Endothelial cell of umbilical vein (primary cell): ENCODE data around the gene NUDCD3. TPM values are rescaled to one million over a fixed set of nuclear protein-coding genes. Genes with fewer than 3 reads are reported as not detected.

Source experiments
- BruUV-seq: library from RNA; stranded (reverse); fragments of 400-500 nt; replicated peaks from 2 replicates; lab custom pipeline; 2021; lab: Mats Ljungman, UMichigan
- CTCF ChIA-PET: fragments of 300-600, 350-600 bp; sonication (Branson Sonifier 250); formaldehyde crosslinking; loops from one replicate; lab custom pipeline; 2021; ENCODE audit warnings: antibody characterized with exemption, inconsistent platforms; lab: Charles Lee
- POLR2A ChIA-PET: fragments of 300-600, 350-600 bp; sonication (Branson Sonifier 250); formaldehyde crosslinking; loops from one replicate; lab custom pipeline; 2021; ENCODE audit warnings: antibody characterized with exemption, inconsistent platforms; lab: Charles Lee
- DNase-seq: peaks from one replicate; pipeline ENCODE4 v3.0.0-alpha.2; 2011; ENCODE audit warnings: low read depth, low spot score
- FAIRE-seq: peaks from 2 replicates; lab custom pipeline; 2011; peaks lifted over from hg19 to GRCh38; lab: Jason Lieb, UNC
- H2AFZ ChIP-seq: 2 replicates; pipeline ENCODE4 v1.6.0; 2012; ENCODE audit warnings: low read depth, low read length, control low read depth, inconsistent platforms
- H3K27ac ChIP-seq: 2 replicates; pipeline ENCODE4 v1.5.1; 2011; ENCODE audit warnings: low read depth, mild to moderate bottlenecking, control low read depth, low read length, moderate library complexity; ENCODE audit not compliant: insufficient read depth
- H3K27me3 ChIP-seq, 2 experiments: 2 replicates each; pipeline versions ENCODE4 v1.6.0 to v1.6.1; 2011; ENCODE audit warnings: low read length in 2 of 2, mixed read lengths in 1 of 2; ENCODE audit not compliant: control insufficient read depth in 2 of 2, insufficient read depth in 2 of 2
- H3K36me3 ChIP-seq, 2 experiments: 2 replicates in 1 of 2; 3 replicates in 1 of 2; pipeline ENCODE4 v1.5.1; 2011; ENCODE audit warnings: low read length in 2 of 2, mild to moderate bottlenecking in 1 of 2, moderate library complexity in 1 of 2; ENCODE audit not compliant: control insufficient read depth in 2 of 2, insufficient read depth in 2 of 2; ENCODE audit errors: extremely low read depth in 1 of 2
- H3K4me1 ChIP-seq: 3 replicates; pipeline ENCODE4 v1.5.1; 2011; ENCODE audit warnings: mild to moderate bottlenecking, low read length; ENCODE audit not compliant: control insufficient read depth, insufficient read depth; ENCODE audit errors: extremely low read depth
- H3K4me2 ChIP-seq: 2 replicates; pipeline ENCODE4 v1.6.1; 2011; ENCODE audit warnings: low read length, control low read depth, mixed read lengths; ENCODE audit not compliant: insufficient read depth
- H3K4me3 ChIP-seq, 3 experiments: fragments of 200-600 bp in 1 of 3; sonication (generic), shearing (Covaris generic) in 1 of 3; replicated peaks in 1 of 3; 2 replicates each; pipeline ENCODE4 v1.5.1; 2011 to 2016; ENCODE audit warnings: control low read depth in 3 of 3, low read length in 3 of 3, mild to moderate bottlenecking in 2 of 3, inconsistent platforms in 1 of 3, low read depth in 1 of 3, moderate library complexity in 1 of 3; ENCODE audit not compliant: insufficient read depth in 1 of 3
- H3K79me2 ChIP-seq: 2 replicates; pipeline ENCODE4 v1.6.0; 2012; ENCODE audit warnings: low read length, inconsistent platforms; ENCODE audit not compliant: control insufficient read depth, insufficient read depth
- H3K9ac ChIP-seq: replicated peaks from 2 replicates; pipeline ENCODE3; 2011; ENCODE audit warnings: low read length, control low read depth; ENCODE audit not compliant: insufficient read depth; ENCODE audit errors: extremely low read depth
- H3K9me1 ChIP-seq: replicated peaks from 3 replicates; pipeline ENCODE4 v1.6.0; 2011; ENCODE audit warnings: mild to moderate bottlenecking, low read length; ENCODE audit not compliant: control insufficient read depth, insufficient read depth; ENCODE audit errors: extremely low read depth
- H3K9me3 ChIP-seq: replicated peaks from 2 replicates; pipeline ENCODE4 v1.5.1; 2012; ENCODE audit warnings: low read length, inconsistent platforms; ENCODE audit not compliant: control insufficient read depth, insufficient read depth
- H4K20me1 ChIP-seq: replicated peaks from 2 replicates; pipeline ENCODE3; 2011; ENCODE audit warnings: mild to moderate bottlenecking, low read length; ENCODE audit not compliant: control insufficient read depth, insufficient read depth; ENCODE audit errors: extremely low read depth
- EZH2 ChIP-seq: IDR thresholded peaks from 2 replicates; pipeline ENCODE4 v1.6.1; 2012; ENCODE audit warnings: borderline replicate concordance, low read depth, mild to moderate bottlenecking, moderate library complexity, low read length, inconsistent platforms; ENCODE audit not compliant: severe bottlenecking
- FOS ChIP-seq: IDR thresholded peaks from 2 replicates; pipeline ENCODE4 v1.6.1; 2011; ENCODE audit warnings: mild to moderate bottlenecking, low read length, moderate library complexity, borderline replicate concordance; ENCODE audit not compliant: insufficient read depth
- GATA2 ChIP-seq: IDR thresholded peaks from 2 replicates; pipeline ENCODE4 v1.7.0; 2011; ENCODE audit warnings: low read depth, mild to moderate bottlenecking, moderate library complexity, mixed read lengths, low read length; ENCODE audit not compliant: insufficient read length, insufficient read depth
- JUN ChIP-seq: IDR thresholded peaks from 2 replicates; pipeline ENCODE4 v1.6.1; 2011; ENCODE audit warnings: borderline replicate concordance, low read depth; ENCODE audit not compliant: insufficient read length, insufficient read depth
- MYC ChIP-seq: IDR thresholded peaks from one replicate; pipeline ENCODE4 v1.6.1; 2011; ENCODE audit warnings: mild to moderate bottlenecking, low read depth, low read length
- POLR2A ChIP-seq: IDR thresholded peaks from 2 replicates; pipeline ENCODE4 v1.6.1; 2012; ENCODE audit warnings: low read depth, mild to moderate bottlenecking, control low read depth, low read length
- POLR2AphosphoS5 ChIP-seq: IDR thresholded peaks from 2 replicates; pipeline ENCODE4 v1.6.1; 2012; ENCODE audit warnings: low read depth, mild to moderate bottlenecking, control low read depth, low read length, moderate library complexity; ENCODE audit not compliant: insufficient read depth
- dilution Hi-C: fragments of 300-500 bp; cut with MboI; formaldehyde crosslinking; loops from one replicate; pipeline ENCODE4 v1.15.0; 2019; ENCODE audit warnings: low sequenced_read_pairs; ENCODE audit not compliant: extremely low pct_ligation_motif_present
- intact Hi-C: fragments of 100-400 bp; cut with micrococcal nuclease; formaldehyde crosslinking; loops from one replicate; pipeline ENCODE4 v1.10.0; 2022
- polyA plus RNA-seq, 4 experiments: library from polyadenylated mRNA; depleted of rRNA in 3 of 4; stranded (reverse) in 3 of 4; unstranded in 1 of 4; fragments of >200 nt; gene quantifications; 2 replicates each; pipeline versions ENCODE4 v1.2.1 to v1.2.3, GENCODE V29; 2011 to 2012; ENCODE audit warnings: missing spikeins in 1 of 4
- total RNA-seq: library from RNA; stranded (reverse); gene quantifications from 2 replicates; pipeline ENCODE4 v1.2.3, GENCODE V29; 2021
- TF ChIP-seq, protein P1 (sequence below): IDR thresholded peaks from 2 replicates; pipeline ENCODE4 v1.6.1; 2011; ENCODE audit not compliant: insufficient read depth, insufficient read length

NUDCD3 gene
- total and polyA plus RNA-seq, 2 donors (not counting 3 experiments of a cell fraction or from before 2014, with no cell fraction given), result 50.6 to 137 TPM

DNA sequence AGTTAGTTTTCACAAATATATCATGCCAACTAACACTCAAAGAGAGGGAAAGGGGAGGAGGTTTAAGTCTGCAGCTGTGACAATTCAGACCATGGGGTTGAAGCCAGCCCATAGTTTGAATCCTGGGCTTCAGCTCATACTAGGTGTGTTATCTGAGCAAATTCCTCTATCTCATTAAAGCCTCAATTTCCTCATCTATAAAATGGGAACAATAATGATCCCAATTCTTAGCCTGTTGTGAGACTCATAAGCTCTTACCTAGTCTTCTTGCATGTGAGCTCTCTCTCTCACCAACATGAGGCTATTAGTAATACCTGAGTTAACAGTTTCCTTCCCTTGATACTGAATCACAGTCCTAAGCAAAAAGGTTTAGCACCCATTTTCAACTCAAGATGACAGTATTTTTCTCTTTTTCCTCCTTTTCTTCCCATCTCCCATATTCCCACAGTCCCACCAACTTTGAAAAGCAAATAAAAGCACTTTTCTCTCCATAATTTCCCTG is 49.8 kb downstream of the NUDCD3 start:
- no peaks in the 10 kb centered on the region for H3K36me3 ChIP-seq
- intact Hi-C loops, result no loop called here
- no peak overlapping the region for H3K9ac ChIP-seq
- H2AFZ ChIP-seq, result no peak overlapping the region
- dilution Hi-C loops, result no loop called here
- H3K27me3 ChIP-seq, result no peaks in the 10 kb centered on the region
- FAIRE-seq, result no peak
- BruUV-seq, result no TSS peak
- ChIA-PET CTCF (interaction anchor here (0.8 to 1.1 kb wide), 2 partner anchors 57 to 92 kb away, joined by 3 to 4 read pairs; no protein-coding TSS in a partner anchor), POLR2A (interaction anchor here (0.7 kb wide), 1 partner anchor 9 kb away, joined by 9 read pairs; no protein-coding TSS in a partner anchor)
- no peaks in the 10 kb centered on the region for H3K9me1 ChIP-seq
- no peaks in the 10 kb centered on the region for H3K4me1 ChIP-seq
- no peaks in the 10 kb centered on the region for H4K20me1 ChIP-seq
- no peak for DNase-seq
- no peak overlapping the region for H3K4me3 ChIP-seq
- TF ChIP-seq EZH2, result no peak
- no peak for TF ChIP-seq JUN
- TF ChIP-seq FOS, result no peak
- TF ChIP-seq, protein P1, sequence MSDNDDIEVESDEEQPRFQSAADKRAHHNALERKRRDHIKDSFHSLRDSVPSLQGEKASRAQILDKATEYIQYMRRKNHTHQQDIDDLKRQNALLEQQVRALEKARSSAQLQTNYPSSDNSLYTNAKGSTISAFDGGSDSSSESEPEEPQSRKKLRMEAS, result no peak
- H3K9me3 ChIP-seq, result no peaks in the 10 kb centered on the region
- peaks cover 49% of the 10 kb centered on the region for H3K79me2 ChIP-seq
- H3K4me2 ChIP-seq, result no peak overlapping the region
- H3K27ac ChIP-seq, result no peak overlapping the region

DNA sequence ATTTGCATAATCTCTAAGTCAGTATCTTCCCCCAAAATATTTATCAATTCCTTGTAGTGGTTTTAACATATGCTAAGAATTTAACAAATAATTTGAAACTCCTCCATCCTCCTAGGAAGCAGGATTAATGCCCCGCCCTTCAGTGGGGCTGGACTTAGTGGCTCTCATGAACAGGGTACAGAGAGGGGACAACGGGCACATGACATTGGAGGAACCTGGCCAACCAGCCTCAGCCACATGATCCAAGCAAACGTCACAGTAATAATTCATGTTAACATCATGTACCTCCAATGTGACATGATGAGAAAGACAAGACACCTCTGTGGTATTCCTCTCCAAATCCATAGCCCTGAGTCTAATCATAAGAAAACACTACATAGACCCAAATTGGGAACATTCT is 50.5 kb downstream of the NUDCD3 start:
- no peak overlapping the region for H3K9ac ChIP-seq
- no peaks in the 10 kb centered on the region for H3K9me3 ChIP-seq
- H3K27me3 ChIP-seq, result no peaks in the 10 kb centered on the region
- DNase-seq, result no peak
- H3K4me1 ChIP-seq, result no peaks in the 10 kb centered on the region
- H3K27ac ChIP-seq, result no peak overlapping the region
- H2AFZ ChIP-seq, result no peak overlapping the region
- ChIA-PET POLR2A (no interaction called here), CTCF (interaction anchor here (0.7 kb wide), 1 partner anchor 43 kb away, joined by 4 read pairs; no protein-coding TSS in a partner anchor)
- H3K79me2 ChIP-seq, result peaks cover 52% of the 10 kb centered on the region
- no peaks in the 10 kb centered on the region for H3K9me1 ChIP-seq
- H3K4me3 ChIP-seq, result no peak overlapping the region
- no TSS peak for BruUV-seq
- dilution Hi-C loops, result no loop called here
- no peaks in the 10 kb centered on the region for H3K36me3 ChIP-seq
- TF ChIP-seq GATA2 (no peak), FOS (no peak), POLR2A (no peak), MYC (no peak), JUN (no peak), POLR2AphosphoS5 (no peak)
- H4K20me1 ChIP-seq, result no peaks in the 10 kb centered on the region
- intact Hi-C loops, result no loop called here
- H3K4me2 ChIP-seq, result no peak overlapping the region
- no peak for FAIRE-seq
